ENCODE results near the gene MEGF6. TPM values are rescaled to one million over a fixed set of nuclear protein-coding genes. Genes with fewer than 3 reads are reported as not detected.

The MEGF6 gene
- total RNA-seq, 1 experiment from 2014 or later, result 65.3 TPM

DNA sequence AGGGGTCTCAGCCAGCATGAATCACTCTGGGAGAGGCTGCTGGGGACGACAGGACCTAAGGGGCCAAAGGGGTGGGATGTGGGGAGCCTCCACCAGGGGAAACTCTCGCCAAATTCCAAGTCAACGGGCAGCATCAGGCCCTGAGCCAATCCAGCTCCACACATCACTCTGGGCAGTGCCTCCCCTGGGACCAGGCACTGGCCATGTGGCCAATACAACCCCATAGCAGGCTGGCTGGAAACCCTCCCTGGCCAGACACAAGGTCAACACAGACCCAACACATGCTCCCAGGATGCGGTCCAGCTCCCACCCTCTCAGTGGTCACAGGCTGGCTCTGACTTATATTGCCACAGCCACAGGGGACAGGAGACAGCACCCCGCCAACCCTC, 60.0 kb downstream of the MEGF6 start:
- intact Hi-C loops (cut with micrococcal nuclease; ENCODE audit: unreplicated experiment), result no loop called here

GRCh38 chr1:3550511-3551289, 60.6 kb downstream of the MEGF6 start:
- Histone ChIP-seq H3F3A (ENCODE audit: insufficient read depth, low read depth) (peaks cover 15% of the 10 kb centered on the region; the same call in 1 of the 2 replicates), H3K27me3 (ENCODE audit: insufficient read depth, low read depth) (no peaks in the 10 kb centered on the region)

More for the DNA sequence above, 60.0 kb downstream of the MEGF6 start:
- Histone ChIP-seq H3K79me2 (ENCODE audit: low read depth) (no peaks in the 10 kb centered on the region), H3K9me3 (ENCODE audit: insufficient read depth, low read depth) (no peaks in the 10 kb centered on the region), H3F3A (ENCODE audit: insufficient read depth, low read depth) (peaks cover 15% of the 10 kb centered on the region; the same call in 1 of the 2 replicates), H3K36me3 (ENCODE audit: low read depth) (no peaks in the 10 kb centered on the region), H3K4me1 (replicated peaks; ENCODE audit: insufficient read depth) (peaks cover 55% of the 10 kb centered on the region), H2AFZ (no peak overlapping the region), H3K4me2 (no peak overlapping the region), H3K4me3 (no peak overlapping the region), H3K27me3 (ENCODE audit: insufficient read depth, low read depth) (no peaks in the 10 kb centered on the region), H3K9me2 (ENCODE audit: insufficient read depth) (no peaks in the 10 kb centered on the region), H3K27ac (no peak overlapping the region), H4K20me1 (ENCODE audit: insufficient read depth) (no peaks in the 10 kb centered on the region)
- BruUV-seq (replicated peaks), result no TSS peak
- TF ChIP-seq CTCF (conservative IDR thresholded peaks at IDR 0.05) (no peak), EZH2 (IDR thresholded peaks at IDR 0.05; ENCODE audit: low read depth) (no peak)
- POLR2A ChIA-PET (ENCODE audit: unreplicated experiment), result no interaction called here
- CTCF ChIA-PET, result no interaction called here
- no peak for DNase-seq

DNA sequence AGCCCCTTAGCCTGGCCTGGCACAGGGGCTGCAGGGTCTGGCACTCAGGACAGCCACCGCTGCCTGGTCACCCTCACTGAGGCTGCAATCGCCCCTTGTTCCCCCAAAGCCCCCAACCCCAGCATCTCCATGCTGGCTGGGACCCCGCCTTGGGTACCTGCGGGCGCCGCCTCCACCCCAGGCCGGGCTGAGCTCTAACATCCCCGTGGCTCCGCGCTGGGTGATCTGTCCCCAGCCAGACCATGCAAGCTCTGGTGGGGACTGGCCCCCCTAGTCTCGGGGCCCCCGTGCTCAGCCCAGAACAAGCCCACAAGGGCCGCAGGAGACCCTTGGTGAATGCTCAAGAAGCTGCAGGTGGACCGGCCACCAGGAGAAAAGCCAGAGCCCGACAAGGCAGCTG, 62.4 kb downstream of the MEGF6 start:
- Histone ChIP-seq H3K79me2 (ENCODE audit: low read depth) (no peaks in the 10 kb centered on the region), H3K9me3 (ENCODE audit: insufficient read depth, low read depth) (no peaks in the 10 kb centered on the region), H4K20me1 (ENCODE audit: insufficient read depth) (no peaks in the 10 kb centered on the region), H2AFZ (no peak overlapping the region), H3F3A (ENCODE audit: insufficient read depth, low read depth) (peaks cover 14% of the 10 kb centered on the region; the same call in 1 of the 2 replicates), H3K27me3 (ENCODE audit: insufficient read depth, low read depth) (no peaks in the 10 kb centered on the region), H3K4me2 (no peak overlapping the region), H3K9me2 (ENCODE audit: insufficient read depth) (no peaks in the 10 kb centered on the region), H3K27ac (no peak overlapping the region), H3K36me3 (ENCODE audit: low read depth) (no peaks in the 10 kb centered on the region), H3K4me3 (no peak overlapping the region), H3K4me1 (replicated peaks; ENCODE audit: insufficient read depth) (peaks cover 54% of the 10 kb centered on the region)
- ChIA-PET POLR2A (ENCODE audit: unreplicated experiment) (interaction anchor here (0.8 kb wide), 1 partner anchor 72 kb away, joined by 3 read pairs; no protein-coding TSS in a partner anchor), CTCF (no interaction called here)
- no TSS peak for BruUV-seq (replicated peaks)
- no peak for DNase-seq
- intact Hi-C loops (cut with micrococcal nuclease; ENCODE audit: unreplicated experiment), result no loop called here
- TF ChIP-seq CTCF (conservative IDR thresholded peaks at IDR 0.05) (no peak), EZH2 (IDR thresholded peaks at IDR 0.05; ENCODE audit: low read depth) (no peak)

More at GRCh38 chr1:3550511-3551289, 60.6 kb downstream of the MEGF6 start:
- POLR2A ChIA-PET (ENCODE audit: unreplicated experiment), result no interaction called here
- intact Hi-C loops (cut with micrococcal nuclease; ENCODE audit: unreplicated experiment), result no loop called here
- no TSS peak for BruUV-seq (replicated peaks)
- Histone ChIP-seq H3K9me3 (ENCODE audit: insufficient read depth, low read depth) (no peaks in the 10 kb centered on the region), H3K27ac (no peak overlapping the region), H3K9me2 (ENCODE audit: insufficient read depth) (no peaks in the 10 kb centered on the region), H3K4me2 (no peak overlapping the region), H3K4me3 (no peak overlapping the region), H2AFZ (no peak overlapping the region), H3K36me3 (ENCODE audit: low read depth) (no peaks in the 10 kb centered on the region), H3K79me2 (ENCODE audit: low read depth) (no peaks in the 10 kb centered on the region), H3K4me1 (replicated peaks; ENCODE audit: insufficient read depth) (peaks cover 54% of the 10 kb centered on the region), H4K20me1 (ENCODE audit: insufficient read depth) (no peaks in the 10 kb centered on the region)
- CTCF ChIA-PET, result no interaction called here
- no peak for TF ChIP-seq EZH2 (IDR thresholded peaks at IDR 0.05; ENCODE audit: low read depth)
- no peak for TF ChIP-seq CTCF (conservative IDR thresholded peaks at IDR 0.05)
- DNase-seq, result no peak

All from PC-9 (cell line).